Measurements from ENCODE around the gene SMARCC1.
A peak's percentile ranks its signal among the peaks of the same experiment; 100 is the strongest.

Gene SMARCC1

GRCh38 chr3:47541583-47542108, 240.0 kb downstream of the SMARCC1 start:
- DNase-seq (ENCODE audit: low spot score): no peak

DNA sequence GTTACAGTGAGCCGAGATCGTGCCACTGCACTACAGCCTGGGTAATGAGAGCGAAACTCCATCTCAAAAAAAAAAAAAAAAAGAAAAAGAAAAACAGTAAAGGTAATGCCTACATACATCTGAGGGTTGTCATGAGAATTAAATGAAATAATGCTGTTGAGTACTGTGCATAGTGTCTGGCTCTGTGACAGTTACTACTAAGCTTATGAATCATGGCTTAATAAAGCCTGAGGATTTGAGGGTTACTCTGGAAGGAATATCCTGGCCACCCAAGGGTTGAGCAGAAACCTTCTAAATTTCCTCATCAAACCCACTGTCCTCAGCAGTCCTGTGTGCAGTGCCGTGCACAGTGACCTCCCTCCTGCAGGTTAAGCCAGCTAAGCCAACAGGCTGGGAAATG, 241.4 kb downstream of the SMARCC1 start:
- no peak for DNase-seq (ENCODE audit: low spot score)

- no peak for DNase-seq (ENCODE audit: low spot score)
Measured at GRCh38 chr3:47536967-47537366, 244.7 kb downstream of the SMARCC1 start.

DNA sequence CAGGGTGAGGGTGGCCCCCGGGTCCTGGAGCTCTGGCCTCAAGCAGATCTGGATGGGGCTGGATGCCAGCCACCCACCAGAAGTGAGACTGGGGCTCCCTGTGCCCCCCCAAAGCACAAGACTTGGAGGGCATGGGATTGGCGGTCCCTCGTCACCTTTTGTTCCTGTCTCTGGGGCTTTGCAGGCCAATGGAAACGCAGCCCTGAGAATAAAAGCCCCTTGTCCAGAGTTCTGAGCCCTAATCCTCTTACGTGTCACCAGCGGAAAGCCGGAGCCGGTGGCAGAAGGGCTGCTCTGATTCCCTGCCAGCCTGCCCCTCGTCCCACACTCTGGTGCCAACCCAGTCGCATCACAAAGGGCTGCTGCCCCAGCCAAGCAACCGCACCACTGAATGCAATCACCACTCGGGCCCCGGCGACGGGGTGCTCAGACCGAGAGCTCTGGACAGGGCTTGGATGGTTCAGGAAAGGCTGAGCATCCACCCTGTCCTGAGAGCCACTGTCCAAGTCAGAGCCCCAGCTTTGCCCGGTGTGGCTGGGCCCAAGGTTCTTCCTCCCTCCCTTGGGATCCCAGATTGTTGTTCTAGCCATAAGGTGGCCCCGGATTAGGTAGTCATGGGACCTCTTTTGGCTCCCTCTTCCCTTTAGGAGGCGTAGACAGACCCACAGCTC, 245.3 kb downstream of the SMARCC1 start:
- DNase-seq (ENCODE audit: low spot score): peak; percentile 67

Measured in globus pallidus (tissue), 1 donor.